ENCODE measurements around the gene LSM14A.

DNA sequence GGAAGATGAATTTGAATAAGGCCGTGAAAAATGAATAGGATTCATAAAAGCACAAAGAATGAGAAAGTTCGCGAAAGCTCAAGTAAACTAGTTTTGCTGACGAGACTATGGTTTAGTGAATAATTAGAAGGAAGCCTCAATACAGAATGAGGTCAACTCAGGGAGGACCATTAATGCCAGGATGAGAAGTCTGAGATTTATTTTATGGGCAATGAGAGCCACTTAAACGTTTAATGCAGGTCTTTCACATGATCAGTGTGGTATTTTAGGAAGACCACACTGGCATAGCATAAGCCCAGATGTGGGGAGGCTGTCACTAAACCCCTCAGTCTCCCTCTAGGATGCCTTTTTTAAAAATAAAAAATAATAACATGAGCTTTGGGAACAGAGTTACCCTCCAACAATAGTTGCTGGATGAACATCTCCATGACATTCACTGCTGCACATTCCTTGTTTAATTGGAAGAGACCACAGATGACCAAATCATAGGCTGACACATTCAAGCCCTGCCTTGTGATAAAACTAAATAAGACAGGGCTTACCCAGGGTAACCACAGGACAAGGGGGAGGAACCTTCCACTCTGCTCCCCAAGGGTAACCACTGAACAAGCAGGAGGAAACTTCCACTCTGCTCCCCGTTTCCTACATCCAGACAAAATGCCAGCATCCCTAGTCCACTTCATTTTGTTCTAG, 43.6 kb upstream of the LSM14A start:
- TF ChIP-seq, protein P1, sequence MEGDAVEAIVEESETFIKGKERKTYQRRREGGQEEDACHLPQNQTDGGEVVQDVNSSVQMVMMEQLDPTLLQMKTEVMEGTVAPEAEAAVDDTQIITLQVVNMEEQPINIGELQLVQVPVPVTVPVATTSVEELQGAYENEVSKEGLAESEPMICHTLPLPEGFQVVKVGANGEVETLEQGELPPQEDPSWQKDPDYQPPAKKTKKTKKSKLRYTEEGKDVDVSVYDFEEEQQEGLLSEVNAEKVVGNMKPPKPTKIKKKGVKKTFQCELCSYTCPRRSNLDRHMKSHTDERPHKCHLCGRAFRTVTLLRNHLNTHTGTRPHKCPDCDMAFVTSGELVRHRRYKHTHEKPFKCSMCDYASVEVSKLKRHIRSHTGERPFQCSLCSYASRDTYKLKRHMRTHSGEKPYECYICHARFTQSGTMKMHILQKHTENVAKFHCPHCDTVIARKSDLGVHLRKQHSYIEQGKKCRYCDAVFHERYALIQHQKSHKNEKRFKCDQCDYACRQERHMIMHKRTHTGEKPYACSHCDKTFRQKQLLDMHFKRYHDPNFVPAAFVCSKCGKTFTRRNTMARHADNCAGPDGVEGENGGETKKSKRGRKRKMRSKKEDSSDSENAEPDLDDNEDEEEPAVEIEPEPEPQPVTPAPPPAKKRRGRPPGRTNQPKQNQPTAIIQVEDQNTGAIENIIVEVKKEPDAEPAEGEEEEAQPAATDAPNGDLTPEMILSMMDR (IDR thresholded peaks at IDR 0.05): no peak
- no peak for TF ChIP-seq POLR2A (IDR thresholded peaks at IDR 0.05)
